HG03060 (cell line): ENCODE results near the gene ARL14EP.

Experiments
- ATAC-seq: cut with Tn5 transposase; IDR thresholded peaks from one replicate; pipeline ENCODE4 v1.9.1; 2021; ENCODE audit warnings: low read depth, moderate number of reproducible peaks; ENCODE audit not compliant: unreplicated experiment

Gene ARL14EP

GRCh38 chr11:30326114-30326778 is 3.3 kb downstream of the ARL14EP start:
- no peak for ATAC-seq

- ATAC-seq: no peak
These were observed 4.0 kb downstream of the ARL14EP start for GRCh38 chr11:30326906-30327305.

GRCh38 chr11:30328681-30329080 is 5.8 kb downstream of the ARL14EP start:
- ATAC-seq: no peak

GRCh38 chr11:30329150-30329940 is 6.4 kb downstream of the ARL14EP start:
- no peak for ATAC-seq

- ATAC-seq: no peak
These were observed 10.5 kb downstream of the ARL14EP start for GRCh38 chr11:30333405-30333804.

GRCh38 chr11:30342736-30343166 is 19.8 kb downstream of the ARL14EP start:
- peak; percentile 96 for ATAC-seq

- ATAC-seq: no peak
These were observed 21.2 kb downstream of the ARL14EP start for GRCh38 chr11:30344085-30344484.

- ATAC-seq: no peak
These were observed 22.7 kb downstream of the ARL14EP start for GRCh38 chr11:30345644-30346043.

GRCh38 chr11:30346068-30346688 is 23.3 kb downstream of the ARL14EP start:
- ATAC-seq: no peak

- no peak for ATAC-seq
These were observed 25.1 kb downstream of the ARL14EP start for GRCh38 chr11:30348035-30348434.

GRCh38 chr11:30349885-30350284 is 27.0 kb downstream of the ARL14EP start:
- ATAC-seq: no peak

GRCh38 chr11:30350384-30350783 is 27.5 kb downstream of the ARL14EP start:
- no peak for ATAC-seq

GRCh38 chr11:30351061-30351460 is 28.2 kb downstream of the ARL14EP start:
- ATAC-seq: no peak

- ATAC-seq: no peak
These were observed 33.5 kb downstream of the ARL14EP start for GRCh38 chr11:30356391-30356790.

- no peak for ATAC-seq
These were observed 35.0 kb downstream of the ARL14EP start for GRCh38 chr11:30357872-30358271.

GRCh38 chr11:30358536-30358935 is 35.6 kb downstream of the ARL14EP start:
- ATAC-seq: no peak

GRCh38 chr11:30360741-30361140 is 37.8 kb downstream of the ARL14EP start:
- ATAC-seq: no peak

GRCh38 chr11:30364139-30364836 is 41.4 kb downstream of the ARL14EP start:
- ATAC-seq: no peak

GRCh38 chr11:30364837-30365482 is 42.1 kb downstream of the ARL14EP start:
- no peak for ATAC-seq

- ATAC-seq: no peak
These were observed 43.1 kb downstream of the ARL14EP start for GRCh38 chr11:30365793-30366517.
